Measurements from ENCODE around the gene TTYH2.

DNA sequence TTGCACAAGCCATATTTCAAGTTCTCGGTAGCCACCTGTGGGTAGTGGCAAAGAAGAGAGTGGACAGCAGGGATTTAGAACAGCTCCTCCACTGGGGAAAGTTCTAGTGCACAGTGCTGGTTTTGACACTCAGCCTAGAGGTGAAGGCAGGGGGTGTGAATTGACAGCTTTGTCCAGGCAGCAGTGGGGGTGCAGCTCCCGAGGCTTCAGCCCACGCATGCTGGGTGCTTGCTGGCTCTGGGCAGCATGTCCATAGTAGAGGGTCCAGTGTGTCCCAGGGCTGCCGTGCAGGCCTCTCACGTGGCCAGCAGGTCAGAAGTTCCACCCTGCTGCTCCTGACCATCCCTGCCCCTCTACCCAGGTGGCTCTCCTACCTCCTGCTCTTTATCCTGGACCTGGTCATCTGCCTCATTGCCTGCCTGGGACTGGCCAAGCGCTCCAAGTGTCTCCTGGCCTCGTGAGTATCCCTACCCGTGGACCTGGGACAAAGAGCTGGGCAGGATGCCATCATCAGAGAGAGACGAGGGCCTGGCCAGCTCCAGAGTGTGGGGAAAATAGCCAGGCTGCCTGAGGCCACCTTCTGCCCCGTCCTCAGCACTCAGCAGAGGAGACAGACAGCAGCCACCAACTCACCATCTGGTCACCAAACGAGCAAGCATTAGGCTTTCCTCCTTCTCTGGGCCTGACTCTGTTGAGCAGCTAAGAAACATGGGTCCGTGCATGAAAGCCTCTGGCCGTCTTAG, 29.8 kb downstream of the TTYH2 start:
- TF ChIP-seq, protein P1, sequence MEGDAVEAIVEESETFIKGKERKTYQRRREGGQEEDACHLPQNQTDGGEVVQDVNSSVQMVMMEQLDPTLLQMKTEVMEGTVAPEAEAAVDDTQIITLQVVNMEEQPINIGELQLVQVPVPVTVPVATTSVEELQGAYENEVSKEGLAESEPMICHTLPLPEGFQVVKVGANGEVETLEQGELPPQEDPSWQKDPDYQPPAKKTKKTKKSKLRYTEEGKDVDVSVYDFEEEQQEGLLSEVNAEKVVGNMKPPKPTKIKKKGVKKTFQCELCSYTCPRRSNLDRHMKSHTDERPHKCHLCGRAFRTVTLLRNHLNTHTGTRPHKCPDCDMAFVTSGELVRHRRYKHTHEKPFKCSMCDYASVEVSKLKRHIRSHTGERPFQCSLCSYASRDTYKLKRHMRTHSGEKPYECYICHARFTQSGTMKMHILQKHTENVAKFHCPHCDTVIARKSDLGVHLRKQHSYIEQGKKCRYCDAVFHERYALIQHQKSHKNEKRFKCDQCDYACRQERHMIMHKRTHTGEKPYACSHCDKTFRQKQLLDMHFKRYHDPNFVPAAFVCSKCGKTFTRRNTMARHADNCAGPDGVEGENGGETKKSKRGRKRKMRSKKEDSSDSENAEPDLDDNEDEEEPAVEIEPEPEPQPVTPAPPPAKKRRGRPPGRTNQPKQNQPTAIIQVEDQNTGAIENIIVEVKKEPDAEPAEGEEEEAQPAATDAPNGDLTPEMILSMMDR (IDR thresholded peaks at IDR 0.05): no peak
- TF ChIP-seq POLR2AphosphoS5 (IDR thresholded peaks at IDR 0.05): no peak

All from breast epithelium (tissue), 3 donors.